IMR-90 (cell line): Measurements from ENCODE around the gene TRIM36. TPM values are rescaled to one million over a fixed set of nuclear protein-coding genes. Genes with fewer than 3 reads are reported as not detected.

Experiments
- ATAC-seq: fragments of 200-7000 bp; cut with Tn5 transposase; 2 replicates; pipeline ENCODE4 v1.9.1; 2020; ENCODE audit warnings: low read depth, mild to moderate bottlenecking, moderate library complexity
- Bru-seq: library from RNA; stranded (reverse); fragments of 400-500 nt; gene quantifications from one replicate; lab custom pipeline; 2021; lab: Mats Ljungman, UMichigan
- BruChase-seq, 2 experiments: library from RNA; stranded (reverse); fragments of 400-500 nt; gene quantifications; one replicate each; lab custom pipeline; 2021; lab: Mats Ljungman, UMichigan
- BruUV-seq: library from RNA; stranded (reverse); fragments of 400-500 nt; replicated peaks from 2 replicates; lab custom pipeline; 2021; lab: Mats Ljungman, UMichigan
- CTCF ChIA-PET: fragments of 300-600 bp; formaldehyde crosslinking; extraction: SDS; loops from one replicate; lab custom pipeline; 2021; ENCODE audit warnings: antibody characterized with exemption; lab: Yijun Ruan, JAX
- POLR2A ChIA-PET: fragments of 300-600 bp; sonication (Branson Sonifier 250); formaldehyde crosslinking; loops from one replicate; lab custom pipeline; 2022; ENCODE audit warnings: antibody characterized with exemption; ENCODE audit not compliant: unreplicated experiment; lab: Charles Lee
- DNase-seq: peaks from one replicate; pipeline ENCODE4 v3.0.0; 2013
- H2AFZ ChIP-seq: replicated peaks from 2 replicates; pipeline ENCODE3; 2013; ENCODE audit warnings: low read length, mild to moderate bottlenecking; ENCODE audit not compliant: poor library complexity
- H2AK5ac ChIP-seq: 2 replicates; pipeline ENCODE4 v1.6.1; 2013; ENCODE audit warnings: low read depth, low read length, inconsistent platforms
- H2AK9ac ChIP-seq: replicated peaks from 2 replicates; pipeline ENCODE3; 2013; ENCODE audit warnings: mild to moderate bottlenecking, low read depth, low read length, moderate library complexity; ENCODE audit not compliant: poor library complexity
- H2BK120ac ChIP-seq: 2 replicates; pipeline ENCODE4 v1.6.1; 2013; ENCODE audit warnings: low read depth, low read length, inconsistent platforms
- H2BK15ac ChIP-seq: 3 replicates; pipeline ENCODE4 v1.6.1; 2013; ENCODE audit warnings: low read depth, low read length, inconsistent platforms
- H2BK20ac ChIP-seq: 2 replicates; pipeline ENCODE4 v1.6.1; 2013; ENCODE audit warnings: low read depth, mild to moderate bottlenecking, inconsistent platforms, low read length, moderate library complexity
- H2BK5ac ChIP-seq: 2 replicates; pipeline ENCODE4 v1.6.1; 2013; ENCODE audit warnings: mild to moderate bottlenecking, low read depth, low read length, inconsistent platforms; ENCODE audit not compliant: poor library complexity, severe bottlenecking
- H3K14ac ChIP-seq: replicated peaks from 2 replicates; pipeline ENCODE4 v1.6.1; 2013; ENCODE audit warnings: low read depth, low read length, inconsistent platforms
- H3K18ac ChIP-seq: 2 replicates; pipeline ENCODE4 v1.6.1; 2013; ENCODE audit warnings: low read depth, low read length, control low read depth
- H3K23ac ChIP-seq: 2 replicates; pipeline ENCODE4 v1.6.1; 2013; ENCODE audit warnings: low read depth, low read length, inconsistent platforms
- H3K27ac ChIP-seq: 2 replicates; pipeline ENCODE4 v1.5.1; 2013; ENCODE audit warnings: mild to moderate bottlenecking, control low read depth, low read length; ENCODE audit not compliant: insufficient read depth
- H3K27me3 ChIP-seq: 2 replicates; pipeline ENCODE4 v1.6.1; 2013; ENCODE audit warnings: low read length; ENCODE audit not compliant: control insufficient read depth, insufficient read depth
- H3K36me3 ChIP-seq: 2 replicates; pipeline ENCODE4 v1.6.1; 2013; ENCODE audit warnings: low read length, mixed read lengths; ENCODE audit not compliant: control insufficient read depth, insufficient read depth
- H3K4ac ChIP-seq: 2 replicates; pipeline ENCODE4 v1.6.1; 2013; ENCODE audit warnings: low read depth, low read length, inconsistent platforms
- H3K4me1 ChIP-seq: 2 replicates; pipeline ENCODE4 v1.6.1; 2013; ENCODE audit warnings: low read length, mixed read lengths; ENCODE audit not compliant: control insufficient read depth, insufficient read depth
- H3K4me2 ChIP-seq: 2 replicates; pipeline ENCODE4 v1.6.1; 2013; ENCODE audit warnings: low read depth, mild to moderate bottlenecking, control low read depth, low read length, moderate library complexity
- H3K4me3 ChIP-seq: 2 replicates; pipeline ENCODE4 v1.5.1; 2013; ENCODE audit warnings: low read depth, mild to moderate bottlenecking, control low read depth, low read length, moderate library complexity; ENCODE audit not compliant: insufficient read depth
- H3K56ac ChIP-seq: 2 replicates; pipeline ENCODE4 v1.6.1; 2013; ENCODE audit warnings: low read length, inconsistent platforms; ENCODE audit not compliant: insufficient read depth; ENCODE audit errors: extremely low read depth
- H3K79me1 ChIP-seq, 2 experiments: 2 replicates each; pipeline ENCODE4 v1.6.1; 2013; ENCODE audit warnings: low read length in 2 of 2, inconsistent platforms in 1 of 2, low read depth in 1 of 2
- H3K9ac ChIP-seq: 2 replicates; pipeline ENCODE4 v1.6.1; 2013; ENCODE audit warnings: low read depth, low read length, control low read depth
- H3K9me1 ChIP-seq: 2 replicates; pipeline ENCODE4 v1.6.1; 2013; ENCODE audit warnings: low read length, inconsistent platforms; ENCODE audit not compliant: insufficient read depth
- H3K9me3 ChIP-seq: 2 replicates; pipeline ENCODE4 v1.6.1; 2013; ENCODE audit warnings: low read length; ENCODE audit not compliant: control insufficient read depth, insufficient read depth
- H4K20me1 ChIP-seq: 2 replicates; pipeline ENCODE4 v1.6.1; 2013; ENCODE audit warnings: low read length, inconsistent platforms; ENCODE audit not compliant: insufficient read depth
- H4K5ac ChIP-seq: 2 replicates; pipeline ENCODE4 v1.6.1; 2013; ENCODE audit warnings: mild to moderate bottlenecking, low read depth, low read length, control low read depth
- H4K8ac ChIP-seq, 2 experiments: 2 replicates each; pipeline ENCODE4 v1.6.1; 2013; ENCODE audit warnings: low read depth in 2 of 2, low read length in 2 of 2, control low read depth in 1 of 2, inconsistent platforms in 1 of 2
- H4K91ac ChIP-seq: 2 replicates; pipeline ENCODE4 v1.6.1; 2013; ENCODE audit warnings: low read depth, low read length, inconsistent platforms; ENCODE audit not compliant: insufficient read depth
- CEBPB ChIP-seq: IDR thresholded peaks from 2 replicates; pipeline ENCODE4 v1.6.1; 2012; ENCODE audit warnings: low read depth, low read length, improper control_type of control experiment
- MAFK ChIP-seq: IDR thresholded peaks from 2 replicates; pipeline ENCODE4 v1.6.1; 2012; ENCODE audit warnings: low read depth, low read length, improper control_type of control experiment
- MAZ ChIP-seq: IDR thresholded peaks from 2 replicates; pipeline ENCODE4 v1.6.1; 2012; ENCODE audit warnings: low read depth, mild to moderate bottlenecking, low read length, improper control_type of control experiment, moderate library complexity, borderline replicate concordance
- MXI1 ChIP-seq: IDR thresholded peaks from 2 replicates; pipeline ENCODE4 v1.6.1; 2012; ENCODE audit warnings: low read depth, mild to moderate bottlenecking, low read length, moderate library complexity, borderline replicate concordance
- NFE2L2 ChIP-seq: fragments of 150-350 bp; IDR thresholded peaks from 2 replicates; pipeline ENCODE4 v1.6.1; 2016; ENCODE audit warnings: low read depth, mild to moderate bottlenecking, low read length
- POLR2A ChIP-seq: IDR thresholded peaks from 2 replicates; pipeline ENCODE4 v1.6.1; 2012; ENCODE audit warnings: mild to moderate bottlenecking, low read depth, low read length
- RCOR1 ChIP-seq: IDR thresholded peaks from 2 replicates; pipeline ENCODE4 v1.6.1; 2012; ENCODE audit warnings: mild to moderate bottlenecking, low read length, improper control_type of control experiment; ENCODE audit not compliant: insufficient replicate concordance
- WGBS, 2 experiments: methylation state at CpG; one replicate each; pipeline versions ENCODE4 v1.1.5 to v1.1.7; 2013; ENCODE audit warnings: missing lambda C conversion rate in 2 of 2; ENCODE audit not compliant: insufficient read length in 1 of 2; ENCODE audit errors: extremely low coverage in 2 of 2; 5-methylcytosine and 5-hydroxymethylcytosine counted together
- dilution Hi-C: fragments of 300-500 bp; cut with HindIII; formaldehyde crosslinking; loops from one replicate; pipeline ENCODE4 v1.14.3; 2018; ENCODE audit warnings: low sequenced_read_pairs; ENCODE audit not compliant: unreplicated experiment
- in situ Hi-C: fragments of 300-500 bp; cut with MboI; formaldehyde crosslinking; loops from 3 replicates; pipeline ENCODE4 v1.14.3; 2019; ENCODE audit warnings: low sequenced_read_pairs, inconsistent platforms, mixed read lengths
- intact Hi-C: fragments of 100-400 bp; cut with micrococcal nuclease; formaldehyde crosslinking; loops from 2 replicates; pipeline ENCODE4 v1.10.0; 2022
- long read RNA-seq: library from polyadenylated mRNA; unstranded; transcript quantifications from one replicate; pipeline ENCODE4 v2.0.0, GENCODE V29; 2021; ENCODE audit not compliant: unreplicated experiment
- polyA plus RNA-seq, 3 experiments: library from polyadenylated mRNA; depleted of rRNA; stranded (reverse); fragments of >200 nt; gene quantifications; 2 replicates each; pipeline ENCODE4 v1.2.3, GENCODE V29; 2012; ENCODE audit warnings: low replicate concordance in 1 of 3
- total RNA-seq: library from RNA; depleted of rRNA; stranded (reverse); fragments of >200 nt; gene quantifications from 2 replicates; pipeline ENCODE4 v1.2.3, GENCODE V29; 2012; rRNA removed
- TF ChIP-seq, protein P1 (sequence below): fragments of 150-350 bp; IDR thresholded peaks from 2 replicates; pipeline ENCODE4 v1.6.1; 2016; ENCODE audit warnings: low read depth, mild to moderate bottlenecking, low read length, moderate library complexity, borderline replicate concordance
- TF ChIP-seq, protein P2 (sequence below): fragments of 150-350 bp; IDR thresholded peaks from 2 replicates; pipeline ENCODE4 v1.6.1; 2017; ENCODE audit warnings: mild to moderate bottlenecking, antibody characterized with exemption, low read length, low read depth

The TRIM36 gene, protein sequence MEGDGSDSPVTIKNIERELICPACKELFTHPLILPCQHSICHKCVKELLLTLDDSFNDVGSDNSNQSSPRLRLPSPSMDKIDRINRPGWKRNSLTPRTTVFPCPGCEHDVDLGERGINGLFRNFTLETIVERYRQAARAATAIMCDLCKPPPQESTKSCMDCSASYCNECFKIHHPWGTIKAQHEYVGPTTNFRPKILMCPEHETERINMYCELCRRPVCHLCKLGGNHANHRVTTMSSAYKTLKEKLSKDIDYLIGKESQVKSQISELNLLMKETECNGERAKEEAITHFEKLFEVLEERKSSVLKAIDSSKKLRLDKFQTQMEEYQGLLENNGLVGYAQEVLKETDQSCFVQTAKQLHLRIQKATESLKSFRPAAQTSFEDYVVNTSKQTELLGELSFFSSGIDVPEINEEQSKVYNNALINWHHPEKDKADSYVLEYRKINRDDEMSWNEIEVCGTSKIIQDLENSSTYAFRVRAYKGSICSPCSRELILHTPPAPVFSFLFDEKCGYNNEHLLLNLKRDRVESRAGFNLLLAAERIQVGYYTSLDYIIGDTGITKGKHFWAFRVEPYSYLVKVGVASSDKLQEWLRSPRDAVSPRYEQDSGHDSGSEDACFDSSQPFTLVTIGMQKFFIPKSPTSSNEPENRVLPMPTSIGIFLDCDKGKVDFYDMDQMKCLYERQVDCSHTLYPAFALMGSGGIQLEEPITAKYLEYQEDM
- total RNA-seq (under 0.01 and 0.18 TPM in 2 replicates), polyA plus RNA-seq (2012; rRNA removed) (0.10 and 0.16 TPM in 2 replicates), Bru-seq, nascent RNA (percentile 17 among the genes with signal in this experiment), BruChase-seq, experiment 1, labeled RNA remaining after a 6-hour chase (percentile 14 among the genes with signal in this experiment), BruChase-seq, experiment 2, labeled RNA remaining after a 2-hour chase (percentile 17 among the genes with signal in this experiment)
- polyA plus RNA-seq (2012; cell fraction: cytosol; rRNA removed) = 0.02 and 0.18 TPM in 2 replicates
- polyA plus RNA-seq (2012; cell fraction: nucleus; rRNA removed; ENCODE audit: low replicate concordance) = 0.03 and 0.07 TPM in 2 replicates
- long read RNA-seq = 0 reads

DNA sequence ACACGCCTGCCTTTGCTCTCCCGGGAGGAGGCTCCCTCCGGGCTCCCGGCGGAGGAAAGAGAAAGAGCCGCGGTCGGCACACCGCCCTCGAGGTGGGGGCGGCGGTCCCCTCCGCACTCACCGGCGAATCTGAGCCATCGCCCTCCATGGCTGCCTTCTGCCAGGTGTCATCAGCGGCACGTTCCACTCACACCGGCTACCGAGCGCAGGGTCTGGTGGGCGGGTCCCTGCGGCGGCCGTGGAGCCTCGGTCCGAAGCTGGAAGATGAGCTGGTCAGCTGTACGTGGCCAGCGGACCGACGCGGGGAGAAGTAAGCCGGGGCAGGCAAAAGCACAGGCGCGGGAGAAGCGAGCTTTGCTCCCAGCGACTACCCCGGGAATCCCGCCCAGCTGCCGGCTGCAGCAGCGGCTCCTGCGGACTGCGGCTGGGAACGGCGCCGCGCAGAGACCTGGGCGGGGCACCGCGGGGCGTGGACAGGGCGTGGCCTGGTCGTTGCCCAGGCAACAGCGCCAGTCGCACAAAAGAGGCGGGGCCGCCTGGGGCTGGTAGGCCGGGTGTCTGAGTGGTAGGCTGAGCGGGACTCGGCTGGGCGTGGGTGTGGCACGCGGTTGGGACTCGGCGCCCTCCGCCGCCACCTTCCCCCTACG is at the start of gene TRIM36:
TSS of gene TRIM36 (minus strand) at position 422 of the 647 bp plus-strand sequence. CDS start at position 148, 274 bp downstream.
- no peak within 1 kb of the TSS; the same call in 1 of the 2 replicates for H3K9ac ChIP-seq
- ATAC-seq = peak; percentile 95
- TF ChIP-seq MAZ = peak; percentile 36; the same call in 1 of the 2 replicates
- TF ChIP-seq, protein P1, sequence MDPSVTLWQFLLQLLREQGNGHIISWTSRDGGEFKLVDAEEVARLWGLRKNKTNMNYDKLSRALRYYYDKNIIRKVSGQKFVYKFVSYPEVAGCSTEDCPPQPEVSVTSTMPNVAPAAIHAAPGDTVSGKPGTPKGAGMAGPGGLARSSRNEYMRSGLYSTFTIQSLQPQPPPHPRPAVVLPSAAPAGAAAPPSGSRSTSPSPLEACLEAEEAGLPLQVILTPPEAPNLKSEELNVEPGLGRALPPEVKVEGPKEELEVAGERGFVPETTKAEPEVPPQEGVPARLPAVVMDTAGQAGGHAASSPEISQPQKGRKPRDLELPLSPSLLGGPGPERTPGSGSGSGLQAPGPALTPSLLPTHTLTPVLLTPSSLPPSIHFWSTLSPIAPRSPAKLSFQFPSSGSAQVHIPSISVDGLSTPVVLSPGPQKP = no peak
- no peak for TF ChIP-seq RCOR1
- no peak for TF ChIP-seq POLR2A
- TF ChIP-seq, protein P2, sequence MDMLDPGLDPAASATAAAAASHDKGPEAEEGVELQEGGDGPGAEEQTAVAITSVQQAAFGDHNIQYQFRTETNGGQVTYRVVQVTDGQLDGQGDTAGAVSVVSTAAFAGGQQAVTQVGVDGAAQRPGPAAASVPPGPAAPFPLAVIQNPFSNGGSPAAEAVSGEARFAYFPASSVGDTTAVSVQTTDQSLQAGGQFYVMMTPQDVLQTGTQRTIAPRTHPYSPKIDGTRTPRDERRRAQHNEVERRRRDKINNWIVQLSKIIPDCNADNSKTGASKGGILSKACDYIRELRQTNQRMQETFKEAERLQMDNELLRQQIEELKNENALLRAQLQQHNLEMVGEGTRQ = no peak
- peak; percentile 55; the same call in 1 of the 2 replicates for TF ChIP-seq MXI1
- TF ChIP-seq NFE2L2 = no peak
- TF ChIP-seq CEBPB = no peak
- no peak for TF ChIP-seq MAFK

More for the DNA sequence above, at the start of gene TRIM36:
- Histone ChIP-seq H3K9me1 (no peaks in the 10 kb centered on the region), H3K9me3 (peaks cover 8% of the 10 kb centered on the region; the same call in 1 of the 2 replicates), H4K5ac (no peak within 1 kb of the TSS), H3K56ac (no peak within 1 kb of the TSS), H4K91ac (no peak within 1 kb of the TSS), H2AK5ac (no peak within 1 kb of the TSS), H3K27ac (no peak within 1 kb of the TSS), H3K4me2 (peak within 1 kb of the TSS; percentile 79), H4K20me1 (no peaks in the 10 kb centered on the region), H2BK15ac (no peak within 1 kb of the TSS), H3K14ac (no peak within 1 kb of the TSS), H3K23ac (no peak within 1 kb of the TSS), H2BK20ac (no peak within 1 kb of the TSS), H3K4ac (no peak within 1 kb of the TSS), H2AFZ (peak within 1 kb of the TSS; percentile 86), H3K36me3 (no peaks in the 10 kb centered on the region), H2BK5ac (no peak within 1 kb of the TSS), H3K79me1 (no peaks in the 10 kb centered on the region), H3K4me1 (peaks cover 4% of the 10 kb centered on the region; the same call in 1 of the 2 replicates), H2BK120ac (no peak within 1 kb of the TSS), H2AK9ac (peak within 1 kb of the TSS; percentile 5), H3K27me3 (peaks cover 49% of the 10 kb centered on the region), H3K4me3 (peak within 1 kb of the TSS; percentile 73), H4K8ac (no peak within 1 kb of the TSS), H3K18ac (no peak within 1 kb of the TSS)
- DNase-seq = peak; percentile 79
- ChIA-PET POLR2A (no interaction called here), CTCF (interaction anchor here (0.5 to 1.1 kb wide), 2 partner anchors 140 to 527 kb away, joined by 3 read pairs; no protein-coding TSS in a partner anchor)
- dilution Hi-C loops = no loop called here
- intact Hi-C loops = loop anchor here (1.0 kb wide), 1 partner anchor 93 kb away; the partner anchor contains the start of gene PGGT1B
- WGBS, 2 experiments = 1% methylated on average over 22 of the region's 68 CpGs; no CpG with 5 or more reads in 1 of the 2 experiments
- no TSS peak for BruUV-seq
- in situ Hi-C loops = no loop called here
